Measurements from ENCODE around the gene ACSF3.
"Not testable (repeated sequence)": the region's sequence is repeated elsewhere in the genome, so short reads cannot be mapped to it uniquely, and the experiment has no call there.

The ACSF3 gene

GRCh38 chr16:89072548-89073130, 21.0 kb upstream of the ACSF3 start:
- peak; percentile 14 for ATAC-seq
- 0 out of 2 replicates have a peak, but pooled peaks have one; percentile 0 for TF ChIP-seq TCF4 (CRISPR knock-in tag; IDR thresholded peaks at IDR 0.05; ENCODE audit: borderline replicate concordance)
- no peak for TF ChIP-seq PPARA (CRISPR knock-in tag; IDR thresholded peaks at IDR 0.05; ENCODE audit: borderline replicate concordance)

GRCh38 chr16:89073346-89074071, 20.1 kb upstream of the ACSF3 start:
- no peak for ATAC-seq
- TF ChIP-seq ISL1 (CRISPR knock-in tag; IDR thresholded peaks at IDR 0.05) (no peak), CREB5 (CRISPR knock-in tag; IDR thresholded peaks at IDR 0.05; ENCODE audit: low read depth) (no peak), TOX (CRISPR knock-in tag; IDR thresholded peaks at IDR 0.05; ENCODE audit: borderline replicate concordance) (no peak), PATZ1 (CRISPR knock-in tag; IDR thresholded peaks at IDR 0.05; ENCODE audit: borderline replicate concordance) (no peak), TSHZ2 (CRISPR knock-in tag; IDR thresholded peaks at IDR 0.05) (no peak), POU6F1 (CRISPR knock-in tag; IDR thresholded peaks at IDR 0.05; ENCODE audit: borderline replicate concordance, low read depth) (no peak), ZFP30 (CRISPR knock-in tag; IDR thresholded peaks at IDR 0.05) (no peak), ZFP3 (CRISPR knock-in tag; IDR thresholded peaks at IDR 0.05) (no peak)

GRCh38 chr16:89074072-89074674, 19.5 kb upstream of the ACSF3 start:
- ATAC-seq = not testable (repeated sequence)

GRCh38 chr16:89074803-89075688, 18.6 kb upstream of the ACSF3 start:
- ATAC-seq = no peak
- TF ChIP-seq RARB (CRISPR knock-in tag; IDR thresholded peaks at IDR 0.05) = no peak
- TF ChIP-seq OSR1 (CRISPR knock-in tag; IDR thresholded peaks at IDR 0.05) = no peak
- TF ChIP-seq TOX (CRISPR knock-in tag; IDR thresholded peaks at IDR 0.05; ENCODE audit: borderline replicate concordance) = no peak
- no peak for TF ChIP-seq ZNF565 (CRISPR knock-in tag; conservative IDR thresholded peaks at IDR 0.05; ENCODE audit: low read depth)

- ATAC-seq = no peak
- TF ChIP-seq ZFP30 (CRISPR knock-in tag; IDR thresholded peaks at IDR 0.05) = no peak
These were observed 17.5 kb upstream of the ACSF3 start for GRCh38 chr16:89076159-89076558.

Measured in SK-N-SH treated with all-trans-retinoic acid at 6 μM for 48 hours (cell line).